Measurements from ENCODE around the gene MAPK4.

The MAPK4 gene

DNA sequence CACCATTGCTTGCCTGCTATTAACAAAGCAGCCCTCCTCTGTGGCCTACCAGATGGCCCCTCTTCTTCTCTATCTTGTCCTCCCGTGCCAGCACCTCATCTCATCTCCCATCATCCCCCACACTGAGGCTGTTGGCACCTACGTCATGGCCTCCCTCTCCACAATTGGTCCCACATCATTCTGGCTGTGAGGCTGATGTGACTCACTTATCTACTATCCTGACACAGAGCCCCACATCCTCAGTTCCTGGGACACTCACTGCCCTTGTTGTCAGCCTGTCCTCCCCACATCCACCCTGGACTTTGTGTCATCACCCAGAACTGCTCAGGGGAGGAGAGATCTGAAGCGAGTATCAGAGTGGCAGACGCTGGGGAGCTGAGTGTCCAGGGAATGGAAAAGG lies 157.0 kb downstream of the MAPK4 start:
- no peak overlapping the region for H3K9ac ChIP-seq (ENCODE audit: low read length)

DNA sequence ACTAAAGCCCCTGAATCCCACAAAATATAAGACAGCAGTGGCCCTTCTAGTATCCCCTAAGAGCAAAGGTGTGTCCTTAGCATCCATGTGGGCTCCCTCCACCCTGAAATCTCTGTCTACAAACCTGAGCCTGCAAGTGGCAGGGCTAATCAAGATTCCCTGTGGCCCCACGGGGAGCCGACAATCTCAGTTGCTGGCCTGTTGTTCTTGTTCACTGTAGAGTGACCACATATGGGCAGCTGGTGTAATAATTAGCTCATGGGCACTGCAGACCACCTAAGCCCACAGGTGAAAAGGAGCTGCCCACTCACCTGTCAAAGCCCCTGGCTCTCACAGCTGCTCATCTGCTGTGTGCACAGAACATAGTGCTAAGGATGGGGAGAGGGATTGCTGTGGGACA lies 157.7 kb downstream of the MAPK4 start:
- H4K20me1 ChIP-seq (ENCODE audit: low read depth, low read length): no peaks in the 10 kb centered on the region
- no peaks in the 10 kb centered on the region for H3K79me2 ChIP-seq (ENCODE audit: insufficient read depth, low read length)
- H2AFZ ChIP-seq (ENCODE audit: low read depth, low read length, severe bottlenecking): no peak overlapping the region
- no peak overlapping the region for H3K4me3 ChIP-seq (ENCODE audit: insufficient read depth, low read length, poor library complexity, severe bottlenecking)
- no peak overlapping the region for H3K27ac ChIP-seq (ENCODE audit: low read depth, low read length)
- H3K9me3 ChIP-seq (ENCODE audit: insufficient read depth, low read length): no peaks in the 10 kb centered on the region
- H3K27me3 ChIP-seq (ENCODE audit: low read length): no peaks in the 10 kb centered on the region
- no peaks in the 10 kb centered on the region for H3F3A ChIP-seq (ENCODE audit: insufficient read depth)
- H3K9me2 ChIP-seq (replicated peaks; ENCODE audit: insufficient read depth, low read length): no peaks in the 10 kb centered on the region
- no peak overlapping the region for H3K9ac ChIP-seq (ENCODE audit: low read length)
- H3K4me2 ChIP-seq (ENCODE audit: low read depth, low read length, poor library complexity, severe bottlenecking): no peak overlapping the region
- TF ChIP-seq, protein P1, sequence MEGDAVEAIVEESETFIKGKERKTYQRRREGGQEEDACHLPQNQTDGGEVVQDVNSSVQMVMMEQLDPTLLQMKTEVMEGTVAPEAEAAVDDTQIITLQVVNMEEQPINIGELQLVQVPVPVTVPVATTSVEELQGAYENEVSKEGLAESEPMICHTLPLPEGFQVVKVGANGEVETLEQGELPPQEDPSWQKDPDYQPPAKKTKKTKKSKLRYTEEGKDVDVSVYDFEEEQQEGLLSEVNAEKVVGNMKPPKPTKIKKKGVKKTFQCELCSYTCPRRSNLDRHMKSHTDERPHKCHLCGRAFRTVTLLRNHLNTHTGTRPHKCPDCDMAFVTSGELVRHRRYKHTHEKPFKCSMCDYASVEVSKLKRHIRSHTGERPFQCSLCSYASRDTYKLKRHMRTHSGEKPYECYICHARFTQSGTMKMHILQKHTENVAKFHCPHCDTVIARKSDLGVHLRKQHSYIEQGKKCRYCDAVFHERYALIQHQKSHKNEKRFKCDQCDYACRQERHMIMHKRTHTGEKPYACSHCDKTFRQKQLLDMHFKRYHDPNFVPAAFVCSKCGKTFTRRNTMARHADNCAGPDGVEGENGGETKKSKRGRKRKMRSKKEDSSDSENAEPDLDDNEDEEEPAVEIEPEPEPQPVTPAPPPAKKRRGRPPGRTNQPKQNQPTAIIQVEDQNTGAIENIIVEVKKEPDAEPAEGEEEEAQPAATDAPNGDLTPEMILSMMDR (IDR thresholded peaks at IDR 0.05; ENCODE audit: insufficient read depth, low read length, poor library complexity, severe bottlenecking): no peak
- TF ChIP-seq EZH2phosphoT487 (conservative IDR thresholded peaks at IDR 0.05; ENCODE audit: low read length): no peak
- H3K36me3 ChIP-seq (ENCODE audit: low read length): no peaks in the 10 kb centered on the region

More for the DNA sequence above, 157.0 kb downstream of the MAPK4 start:
- H4K20me1 ChIP-seq (ENCODE audit: low read depth, low read length): no peaks in the 10 kb centered on the region
- TF ChIP-seq, protein P1 (IDR thresholded peaks at IDR 0.05; ENCODE audit: insufficient read depth, low read length, poor library complexity, severe bottlenecking): no peak
- H3K9me2 ChIP-seq (replicated peaks; ENCODE audit: insufficient read depth, low read length): no peaks in the 10 kb centered on the region
- H3K4me3 ChIP-seq (ENCODE audit: insufficient read depth, low read length, poor library complexity, severe bottlenecking): no peak overlapping the region
- no peaks in the 10 kb centered on the region for H3K9me3 ChIP-seq (ENCODE audit: insufficient read depth, low read length)
- no peaks in the 10 kb centered on the region for H3F3A ChIP-seq (ENCODE audit: insufficient read depth)
- no peak overlapping the region for H3K27ac ChIP-seq (ENCODE audit: low read depth, low read length)
- H3K36me3 ChIP-seq (ENCODE audit: low read length): no peaks in the 10 kb centered on the region
- H3K27me3 ChIP-seq (ENCODE audit: low read length): no peaks in the 10 kb centered on the region
- no peak overlapping the region for H3K4me2 ChIP-seq (ENCODE audit: low read depth, low read length, poor library complexity, severe bottlenecking)
- H2AFZ ChIP-seq (ENCODE audit: low read depth, low read length, severe bottlenecking): no peak overlapping the region
- H3K79me2 ChIP-seq (ENCODE audit: insufficient read depth, low read length): no peaks in the 10 kb centered on the region

DNA sequence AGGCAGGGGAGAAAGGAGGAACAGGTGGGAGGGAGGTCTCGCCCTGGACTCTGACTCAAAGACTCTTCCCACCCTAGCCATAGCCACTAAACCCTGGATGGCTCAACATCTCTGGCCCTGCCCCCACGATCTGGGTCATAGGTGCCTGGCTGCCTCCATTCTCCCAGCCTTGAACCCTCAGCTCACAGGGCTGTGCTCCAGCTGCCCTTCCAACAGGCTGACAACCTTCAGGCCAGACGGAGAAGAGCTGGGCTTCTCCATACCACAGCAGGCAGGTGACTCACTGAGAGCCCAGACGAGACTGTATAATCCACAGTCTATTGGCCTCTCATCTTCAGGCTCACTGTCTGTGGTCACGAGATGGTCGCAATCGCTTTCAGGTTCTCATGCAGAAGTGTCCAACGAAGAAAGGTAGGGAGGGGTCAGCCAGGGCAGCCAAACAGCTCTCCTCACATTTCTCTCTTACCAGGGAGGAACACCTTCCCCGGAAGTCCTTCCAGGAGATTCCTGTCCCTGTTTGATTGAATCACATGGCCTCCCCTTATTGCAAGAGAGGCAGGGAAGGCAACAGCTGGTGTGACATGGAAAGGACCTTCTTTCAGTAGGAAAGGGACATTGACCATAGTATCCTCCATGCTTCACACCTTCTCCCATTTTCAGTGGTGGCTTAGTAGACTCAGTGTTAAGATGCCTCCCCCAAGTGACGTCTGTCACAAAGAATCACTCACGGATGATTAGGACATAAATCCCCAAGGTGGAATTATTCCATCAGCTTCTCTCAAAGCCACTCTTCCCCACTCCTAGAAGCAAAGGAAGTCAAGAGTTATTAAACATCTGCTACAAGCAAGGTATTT lies 159.8 kb downstream of the MAPK4 start:
- Histone ChIP-seq H3F3A (ENCODE audit: insufficient read depth) (no peaks in the 10 kb centered on the region), H3K4me2 (ENCODE audit: low read depth, low read length, poor library complexity, severe bottlenecking) (no peak overlapping the region), H3K9me2 (replicated peaks; ENCODE audit: insufficient read depth, low read length) (no peaks in the 10 kb centered on the region), H3K27ac (ENCODE audit: low read depth, low read length) (no peak overlapping the region), H3K9me3 (ENCODE audit: insufficient read depth, low read length) (no peaks in the 10 kb centered on the region), H3K36me3 (ENCODE audit: low read length) (no peaks in the 10 kb centered on the region), H2AFZ (ENCODE audit: low read depth, low read length, severe bottlenecking) (no peak overlapping the region), H3K27me3 (ENCODE audit: low read length) (no peaks in the 10 kb centered on the region), H3K9ac (ENCODE audit: low read length) (no peak overlapping the region), H3K79me2 (ENCODE audit: insufficient read depth, low read length) (no peaks in the 10 kb centered on the region), H4K20me1 (ENCODE audit: low read depth, low read length) (no peaks in the 10 kb centered on the region), H3K4me3 (ENCODE audit: insufficient read depth, low read length, poor library complexity, severe bottlenecking) (no peak overlapping the region)
- TF ChIP-seq, protein P1 (IDR thresholded peaks at IDR 0.05; ENCODE audit: insufficient read depth, low read length, poor library complexity, severe bottlenecking): no peak
- TF ChIP-seq EZH2phosphoT487 (conservative IDR thresholded peaks at IDR 0.05; ENCODE audit: low read length): no peak

Measured in SU-DHL-6 (cell line).